DND-41 (cell line): ENCODE data around the gene FCN1.

Experiments used
- EZH2 ChIP-seq: IDR thresholded peaks from 3 replicates; pipeline ENCODE4 v1.6.1; 2012; ENCODE audit warnings: borderline replicate concordance, low read depth, mild to moderate bottlenecking, moderate library complexity, low read length, inconsistent platforms; ENCODE audit not compliant: severe bottlenecking
- TF ChIP-seq, protein P1 (sequence below): IDR thresholded peaks from 2 replicates; pipeline ENCODE4 v1.5.1; 2012; ENCODE audit warnings: borderline replicate concordance, low read length, moderate library complexity, mild to moderate bottlenecking; ENCODE audit not compliant: poor library complexity, severe bottlenecking; ENCODE audit errors: extremely low read depth

DNA sequence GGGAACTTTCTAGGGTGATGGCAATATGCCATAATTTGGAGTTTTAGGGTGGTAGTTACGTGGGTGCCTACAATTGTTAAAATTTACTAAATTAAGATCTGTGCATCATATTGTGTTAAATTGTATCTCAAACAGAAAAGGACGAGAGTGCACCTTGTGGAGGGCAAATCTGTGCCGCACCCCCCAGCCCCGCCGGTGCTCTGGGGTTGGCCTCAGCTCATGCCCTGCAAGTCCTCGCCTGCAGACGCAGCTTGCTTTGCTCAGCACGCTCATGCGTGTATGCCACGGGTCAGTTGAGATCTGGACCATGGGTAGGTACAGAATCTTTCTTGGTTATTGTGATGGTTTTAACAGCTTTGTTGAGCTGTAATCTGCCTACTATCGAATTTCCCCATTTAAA, 33.7 kb upstream of the FCN1 start:
- TF ChIP-seq, protein P1, sequence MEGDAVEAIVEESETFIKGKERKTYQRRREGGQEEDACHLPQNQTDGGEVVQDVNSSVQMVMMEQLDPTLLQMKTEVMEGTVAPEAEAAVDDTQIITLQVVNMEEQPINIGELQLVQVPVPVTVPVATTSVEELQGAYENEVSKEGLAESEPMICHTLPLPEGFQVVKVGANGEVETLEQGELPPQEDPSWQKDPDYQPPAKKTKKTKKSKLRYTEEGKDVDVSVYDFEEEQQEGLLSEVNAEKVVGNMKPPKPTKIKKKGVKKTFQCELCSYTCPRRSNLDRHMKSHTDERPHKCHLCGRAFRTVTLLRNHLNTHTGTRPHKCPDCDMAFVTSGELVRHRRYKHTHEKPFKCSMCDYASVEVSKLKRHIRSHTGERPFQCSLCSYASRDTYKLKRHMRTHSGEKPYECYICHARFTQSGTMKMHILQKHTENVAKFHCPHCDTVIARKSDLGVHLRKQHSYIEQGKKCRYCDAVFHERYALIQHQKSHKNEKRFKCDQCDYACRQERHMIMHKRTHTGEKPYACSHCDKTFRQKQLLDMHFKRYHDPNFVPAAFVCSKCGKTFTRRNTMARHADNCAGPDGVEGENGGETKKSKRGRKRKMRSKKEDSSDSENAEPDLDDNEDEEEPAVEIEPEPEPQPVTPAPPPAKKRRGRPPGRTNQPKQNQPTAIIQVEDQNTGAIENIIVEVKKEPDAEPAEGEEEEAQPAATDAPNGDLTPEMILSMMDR = no peak
- TF ChIP-seq EZH2 = no peak
